H7 (cell line): Measurements from ENCODE around the gene LUC7L. TPM values are rescaled to one million over a fixed set of nuclear protein-coding genes. Genes with fewer than 3 reads are reported as not detected.
"Not testable (repeated sequence)": the region's sequence is repeated elsewhere in the genome, so short reads cannot be mapped to it uniquely, and the experiment has no call there.

Experiments
- DNase-seq: peaks from one replicate; pipeline ENCODE4 v3.0.0; 2012
- H3K27me3 ChIP-seq: 2 replicates; pipeline ENCODE4 v1.6.0; 2011; ENCODE audit warnings: mild to moderate bottlenecking, low read length; ENCODE audit not compliant: control insufficient read depth, insufficient read depth
- H3K36me3 ChIP-seq: replicated peaks from 2 replicates; pipeline ENCODE4 v1.5.1; 2011; ENCODE audit warnings: low read length; ENCODE audit not compliant: control insufficient read depth, insufficient read depth
- H3K4me3 ChIP-seq: 2 replicates; pipeline ENCODE4 v1.5.1; 2011; ENCODE audit warnings: low read depth, mild to moderate bottlenecking, control low read depth, low read length, moderate library complexity; ENCODE audit not compliant: insufficient read depth
- total RNA-seq: library from RNA; depleted of rRNA; stranded (reverse); fragments of >200 nt; shearing (Covaris generic); gene quantifications from 2 replicates; pipeline ENCODE4 v1.2.3, GENCODE V29; 2014

The LUC7L gene
- total RNA-seq, 1 experiment from 2014 or later = 56.6 TPM

GRCh38 chr16:220021-220420 lies 9.2 kb downstream of the LUC7L start:
- no peak for DNase-seq
- Histone ChIP-seq H3K36me3 (peaks cover 30% of the 10 kb centered on the region), H3K27me3 (no peaks in the 10 kb centered on the region), H3K4me3 (no peak overlapping the region)

GRCh38 chr16:212999-213398 lies 16.2 kb downstream of the LUC7L start:
- no peak overlapping the region for H3K4me3 ChIP-seq
- peaks cover 27% of the 10 kb centered on the region for H3K36me3 ChIP-seq
- H3K27me3 ChIP-seq = no peaks in the 10 kb centered on the region
- DNase-seq = no peak

GRCh38 chr16:211631-212180 lies 17.5 kb downstream of the LUC7L start:
- not testable (repeated sequence) for H3K27me3 ChIP-seq, DNase-seq, H3K4me3 ChIP-seq
- H3K36me3 ChIP-seq = peaks cover 31% of the 10 kb centered on the region

- not testable (repeated sequence) for DNase-seq, H3K27me3 ChIP-seq, H3K4me3 ChIP-seq
- peaks cover 40% of the 10 kb centered on the region for H3K36me3 ChIP-seq
Observed at GRCh38 chr16:209359-209758, 19.9 kb downstream of the LUC7L start.

GRCh38 chr16:204046-204445 lies 25.2 kb downstream of the LUC7L start:
- H3K4me3 ChIP-seq, H3K27me3 ChIP-seq, DNase-seq: not testable (repeated sequence)
- H3K36me3 ChIP-seq = peaks cover 31% of the 10 kb centered on the region

GRCh38 chr16:203246-203645 lies 26.0 kb downstream of the LUC7L start:
- Histone ChIP-seq H3K4me3 (no peak overlapping the region), H3K36me3 (peaks cover 38% of the 10 kb centered on the region), H3K27me3 (no peaks in the 10 kb centered on the region)
- DNase-seq = no peak

GRCh38 chr16:200388-200787 lies 28.9 kb downstream of the LUC7L start:
- Histone ChIP-seq H3K27me3 (no peaks in the 10 kb centered on the region), H3K36me3 (peaks cover 28% of the 10 kb centered on the region), H3K4me3 (no peak overlapping the region)
- no peak for DNase-seq

GRCh38 chr16:194516-194915 lies 34.7 kb downstream of the LUC7L start:
- H3K36me3 ChIP-seq = peaks cover 50% of the 10 kb centered on the region
- H3K4me3 ChIP-seq = no peak overlapping the region
- no peak for DNase-seq
- no peaks in the 10 kb centered on the region for H3K27me3 ChIP-seq

- DNase-seq = no peak
- Histone ChIP-seq H3K27me3 (no peaks in the 10 kb centered on the region), H3K4me3 (no peak overlapping the region), H3K36me3 (peaks cover 51% of the 10 kb centered on the region)
Observed at GRCh38 chr16:193441-193840, 35.8 kb downstream of the LUC7L start.

GRCh38 chr16:192686-193085 lies 36.6 kb downstream of the LUC7L start:
- Histone ChIP-seq H3K27me3 (no peaks in the 10 kb centered on the region), H3K4me3 (no peak overlapping the region), H3K36me3 (peaks cover 49% of the 10 kb centered on the region)
- DNase-seq = no peak

- H3K27me3 ChIP-seq = no peaks in the 10 kb centered on the region
- no peak for DNase-seq
- H3K4me3 ChIP-seq = no peak overlapping the region
- peaks cover 49% of the 10 kb centered on the region for H3K36me3 ChIP-seq
Observed at GRCh38 chr16:191831-192230, 37.4 kb downstream of the LUC7L start.

GRCh38 chr16:189604-190186 lies 39.6 kb downstream of the LUC7L start:
- Histone ChIP-seq H3K27me3 (no peaks in the 10 kb centered on the region), H3K4me3 (no peak overlapping the region), H3K36me3 (peaks cover 40% of the 10 kb centered on the region)
- peak; percentile 47 for DNase-seq

GRCh38 chr16:188674-189073 lies 40.6 kb downstream of the LUC7L start:
- Histone ChIP-seq H3K36me3 (peaks cover 33% of the 10 kb centered on the region), H3K27me3 (no peaks in the 10 kb centered on the region), H3K4me3 (no peak overlapping the region)
- DNase-seq = peak; percentile 70

- no peaks in the 10 kb centered on the region for H3K27me3 ChIP-seq
- H3K36me3 ChIP-seq = peaks cover 30% of the 10 kb centered on the region
- no peak for DNase-seq
- H3K4me3 ChIP-seq = no peak overlapping the region
Observed at GRCh38 chr16:187330-187729, 41.9 kb downstream of the LUC7L start.

- H3K4me3 ChIP-seq = no peak overlapping the region
- peaks cover 18% of the 10 kb centered on the region for H3K36me3 ChIP-seq
- peaks cover 6% of the 10 kb centered on the region for H3K27me3 ChIP-seq
- peak; percentile 47 for DNase-seq
Observed at GRCh38 chr16:185691-186090, 43.6 kb downstream of the LUC7L start.

- no peak overlapping the region for H3K4me3 ChIP-seq
- peak; percentile 40 for DNase-seq
- peaks cover 11% of the 10 kb centered on the region for H3K27me3 ChIP-seq
- peaks cover 16% of the 10 kb centered on the region for H3K36me3 ChIP-seq
Observed at GRCh38 chr16:185213-185612, 44.0 kb downstream of the LUC7L start.
